Dendritic cell treated with granulocyte-macrophage colony-stimulating factor and Interleukin-4, amounts not matched to agents 40 ng/mL and 50 ng/mL, for 4 days (primary cell): ENCODE measurements around the gene COL13A1.

Experiments used
- H3K27ac Mint-ChIP-seq: one replicate; pipeline ENCODE4 v1.8.0; 2022; ENCODE audit warnings: mild to moderate bottlenecking, mixed read lengths
- H3K27me3 Mint-ChIP-seq: one replicate; pipeline ENCODE4 v1.8.0; 2022; ENCODE audit warnings: mild to moderate bottlenecking, mixed read lengths
- H3K36me3 Mint-ChIP-seq: one replicate; pipeline ENCODE4 v1.8.0; 2022; ENCODE audit warnings: low read depth, mixed read lengths
- H3K4me1 Mint-ChIP-seq: one replicate; pipeline ENCODE4 v1.8.0; 2022; ENCODE audit warnings: low read depth, mixed read lengths
- H3K4me3 Mint-ChIP-seq: one replicate; pipeline ENCODE4 v1.8.0; 2022; ENCODE audit warnings: mild to moderate bottlenecking, moderate library complexity, mixed read lengths
- H3K9me3 Mint-ChIP-seq: one replicate; pipeline ENCODE4 v1.8.0; 2022; ENCODE audit warnings: mixed read lengths
- intact Hi-C: fragments of 100-400 bp; cut with micrococcal nuclease; formaldehyde crosslinking; loops from one replicate; pipeline ENCODE4 v1.15.0; 2022

Gene COL13A1

DNA sequence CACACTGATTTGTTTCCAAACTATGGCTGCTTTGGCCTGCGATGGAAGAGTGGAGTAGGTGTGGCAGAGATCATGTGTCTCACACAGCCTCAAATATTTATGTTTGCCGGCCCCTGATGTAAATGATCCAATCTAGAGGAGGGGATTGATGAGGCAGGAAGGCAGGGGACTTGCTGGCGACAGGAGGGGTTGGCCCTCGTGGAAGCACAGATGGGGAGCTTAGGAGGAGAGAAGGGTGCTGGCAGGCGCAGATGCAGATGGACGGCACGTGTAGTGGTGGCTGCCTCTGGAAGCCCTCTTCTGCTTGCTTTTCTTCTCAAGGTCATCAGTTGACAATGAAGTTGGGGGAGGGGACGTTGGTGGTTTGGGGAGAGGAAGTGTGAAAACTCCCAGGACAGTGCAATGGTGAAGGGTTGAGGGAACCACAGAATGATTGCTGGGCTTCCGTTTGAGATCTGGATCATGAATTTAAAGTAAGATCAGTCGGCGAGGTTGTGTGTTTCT is 15.4 kb downstream of the COL13A1 start:
- intact Hi-C loops, result no loop called here
- Mint-ChIP-seq H3K27me3 (peaks cover 14% of the 10 kb centered on the region), H3K27ac (peak overlapping the region; percentile 6), H3K4me1 (peaks cover 39% of the 10 kb centered on the region), H3K4me3 (no peak overlapping the region), H3K9me3 (peaks cover 21% of the 10 kb centered on the region), H3K36me3 (peaks cover 6% of the 10 kb centered on the region)

DNA sequence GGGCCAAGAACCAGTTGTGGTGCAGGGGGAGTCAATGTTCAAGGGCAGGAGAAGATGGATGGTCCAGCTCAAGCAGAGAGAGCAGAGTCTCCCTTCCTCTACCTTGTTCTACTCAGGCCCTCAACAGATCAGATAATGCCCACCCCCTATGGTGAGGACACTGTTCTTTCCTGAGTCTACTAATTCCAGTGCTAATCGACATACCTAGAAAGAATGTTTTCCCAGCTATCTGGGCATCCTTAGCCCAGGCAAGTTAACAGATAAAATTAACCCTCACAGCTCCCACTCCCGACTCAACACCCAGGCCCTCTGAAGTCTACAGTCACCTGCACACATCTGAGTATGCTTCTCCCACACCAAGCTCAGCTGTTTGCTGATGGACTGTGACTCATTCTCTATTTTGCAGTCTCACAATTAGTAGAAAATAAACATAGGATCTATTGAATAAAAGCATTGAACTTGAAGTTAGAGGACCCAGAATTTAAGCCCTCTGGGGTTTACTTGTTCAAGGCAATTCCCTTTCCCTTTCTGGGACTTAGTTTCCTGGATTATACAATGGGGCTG is 17.1 kb downstream of the COL13A1 start:
- H3K27ac Mint-ChIP-seq, result no peak overlapping the region
- H3K4me1 Mint-ChIP-seq, result peaks cover 39% of the 10 kb centered on the region
- no peak overlapping the region for H3K4me3 Mint-ChIP-seq
- intact Hi-C loops, result no loop called here
- H3K27me3 Mint-ChIP-seq, result peaks cover 15% of the 10 kb centered on the region
- H3K9me3 Mint-ChIP-seq, result peaks cover 21% of the 10 kb centered on the region
- H3K36me3 Mint-ChIP-seq, result peaks cover 6% of the 10 kb centered on the region

DNA sequence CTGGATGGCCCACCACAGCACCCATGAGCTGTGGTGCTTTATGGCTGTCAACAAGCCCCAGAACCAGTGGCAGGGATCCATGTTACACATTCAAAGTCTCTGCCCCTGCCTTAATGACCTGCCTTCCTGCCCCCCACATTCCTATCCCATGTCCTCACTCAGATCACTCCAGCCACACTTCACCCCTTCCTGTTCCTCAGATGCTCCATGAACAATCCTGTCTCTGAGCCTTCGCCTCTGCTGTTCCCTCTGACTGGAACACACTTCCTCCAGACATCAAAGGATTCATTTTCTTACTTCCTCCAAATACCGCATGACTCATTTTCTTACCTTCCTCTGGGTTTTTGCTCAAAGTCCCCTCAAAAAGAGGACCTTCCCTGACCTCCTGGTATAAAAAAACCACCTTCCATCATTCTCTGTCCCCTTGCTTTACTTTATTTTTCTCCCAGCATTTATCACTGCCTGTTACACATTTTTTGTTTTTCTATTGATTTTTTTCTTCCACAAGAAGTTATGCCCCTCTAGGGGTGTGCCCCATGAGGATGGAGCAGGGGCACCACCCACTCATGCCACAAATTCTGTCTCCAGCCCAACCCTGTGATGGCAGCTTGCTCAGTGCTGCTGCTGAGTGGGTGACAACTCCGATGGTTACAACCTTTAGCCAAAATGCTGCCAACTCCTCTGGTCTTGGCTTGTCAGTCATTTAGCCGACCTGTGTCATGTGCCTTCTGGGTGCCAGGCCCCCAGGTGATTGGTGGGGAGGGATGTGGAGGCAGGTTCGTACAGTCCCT is 18.2 kb downstream of the COL13A1 start:
- H3K4me1 Mint-ChIP-seq, result peaks cover 39% of the 10 kb centered on the region
- peaks cover 21% of the 10 kb centered on the region for H3K9me3 Mint-ChIP-seq
- peaks cover 15% of the 10 kb centered on the region for H3K27me3 Mint-ChIP-seq
- H3K4me3 Mint-ChIP-seq, result no peak overlapping the region
- H3K27ac Mint-ChIP-seq, result no peak overlapping the region
- H3K36me3 Mint-ChIP-seq, result peaks cover 6% of the 10 kb centered on the region
- intact Hi-C loops, result no loop called here

GRCh38 chr10:69820817-69821216 is 19.1 kb downstream of the COL13A1 start:
- peaks cover 6% of the 10 kb centered on the region for H3K36me3 Mint-ChIP-seq
- no peak overlapping the region for H3K27ac Mint-ChIP-seq
- peaks cover 21% of the 10 kb centered on the region for H3K9me3 Mint-ChIP-seq
- H3K4me1 Mint-ChIP-seq, result peaks cover 38% of the 10 kb centered on the region
- no peak overlapping the region for H3K4me3 Mint-ChIP-seq
- intact Hi-C loops, result no loop called here
- H3K27me3 Mint-ChIP-seq, result peaks cover 13% of the 10 kb centered on the region

DNA sequence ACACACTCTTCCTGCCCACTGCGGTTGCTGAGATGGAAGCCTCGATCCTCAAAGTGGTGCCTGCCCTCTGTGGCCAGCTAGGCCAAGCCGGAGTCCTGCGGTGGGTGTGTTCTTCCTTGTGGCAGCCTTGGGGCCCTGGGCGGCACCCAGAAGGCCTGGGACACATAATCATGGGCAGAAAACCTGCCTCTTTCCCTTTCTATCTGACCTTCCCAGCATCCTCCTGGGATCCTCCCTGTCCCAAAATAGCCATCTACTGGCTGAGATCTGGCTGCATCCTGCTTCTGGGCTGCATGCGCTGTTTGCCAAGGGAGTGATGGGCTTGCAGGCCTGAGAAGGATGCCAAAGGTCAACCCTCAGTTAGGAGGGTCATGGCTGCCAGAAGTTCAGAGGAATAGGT is 23.9 kb downstream of the COL13A1 start:
- intact Hi-C loops, result no loop called here
- H3K4me1 Mint-ChIP-seq, result peaks cover 3% of the 10 kb centered on the region
- H3K4me3 Mint-ChIP-seq, result no peak overlapping the region
- H3K9me3 Mint-ChIP-seq, result no peaks in the 10 kb centered on the region
- H3K36me3 Mint-ChIP-seq, result no peaks in the 10 kb centered on the region
- H3K27me3 Mint-ChIP-seq, result peaks cover 24% of the 10 kb centered on the region
- no peak overlapping the region for H3K27ac Mint-ChIP-seq

GRCh38 chr10:69826094-69826493 is 24.4 kb downstream of the COL13A1 start:
- peaks cover 24% of the 10 kb centered on the region for H3K27me3 Mint-ChIP-seq

GRCh38 chr10:69826789-69827554 is 25.3 kb downstream of the COL13A1 start:
- intact Hi-C loops, result no loop called here
- no peak overlapping the region for H3K27ac Mint-ChIP-seq
- H3K4me3 Mint-ChIP-seq, result no peak overlapping the region

More at GRCh38 chr10:69826094-69826493, 24.4 kb downstream of the COL13A1 start:
- Mint-ChIP-seq H3K4me1 (no peaks in the 10 kb centered on the region), H3K9me3 (no peaks in the 10 kb centered on the region), H3K27ac (no peak overlapping the region), H3K36me3 (no peaks in the 10 kb centered on the region), H3K4me3 (no peak overlapping the region)
- intact Hi-C loops, result no loop called here

DNA sequence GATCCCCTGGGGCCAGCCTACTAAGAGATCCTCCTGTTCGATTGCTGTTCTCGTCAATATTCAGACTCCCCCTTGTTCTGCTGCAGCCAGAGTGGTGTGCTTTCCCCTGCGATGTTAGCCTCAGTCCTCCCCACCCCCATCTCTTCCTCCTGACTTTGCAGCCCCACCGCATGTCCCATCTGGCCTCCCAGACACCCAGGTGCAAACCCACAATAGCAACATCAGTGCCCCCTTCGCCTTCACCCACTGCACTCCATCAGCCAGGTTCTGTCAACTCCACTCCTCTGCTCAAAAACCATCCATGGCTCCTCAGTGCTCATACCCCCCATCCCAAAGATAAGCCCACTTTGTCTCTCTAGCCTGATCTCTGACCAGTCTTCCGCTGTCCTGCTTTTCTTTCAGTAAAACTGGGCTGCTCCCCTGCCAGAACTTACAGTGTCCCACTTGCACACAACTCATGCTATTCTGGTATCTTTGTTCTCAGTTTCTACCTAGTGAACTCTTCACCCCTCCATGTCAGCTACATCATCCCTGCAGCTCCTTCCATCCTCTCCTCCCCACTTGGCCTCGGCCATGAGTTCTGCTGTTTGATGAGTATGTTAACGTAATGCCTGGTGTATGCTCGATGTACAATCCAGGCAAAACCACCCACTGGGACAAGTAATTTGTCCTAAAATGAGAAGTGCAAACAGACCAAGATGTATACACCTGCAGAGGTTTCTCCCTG is 26.6 kb downstream of the COL13A1 start:
- no peaks in the 10 kb centered on the region for H3K36me3 Mint-ChIP-seq
- no peaks in the 10 kb centered on the region for H3K4me1 Mint-ChIP-seq
- H3K27ac Mint-ChIP-seq, result no peak overlapping the region
- peaks cover 20% of the 10 kb centered on the region for H3K27me3 Mint-ChIP-seq
- H3K4me3 Mint-ChIP-seq, result no peak overlapping the region
- H3K9me3 Mint-ChIP-seq, result no peaks in the 10 kb centered on the region
- intact Hi-C loops, result no loop called here

More at GRCh38 chr10:69826789-69827554, 25.3 kb downstream of the COL13A1 start:
- Mint-ChIP-seq H3K36me3 (no peaks in the 10 kb centered on the region), H3K4me1 (no peaks in the 10 kb centered on the region), H3K27me3 (peaks cover 23% of the 10 kb centered on the region), H3K9me3 (no peaks in the 10 kb centered on the region)

DNA sequence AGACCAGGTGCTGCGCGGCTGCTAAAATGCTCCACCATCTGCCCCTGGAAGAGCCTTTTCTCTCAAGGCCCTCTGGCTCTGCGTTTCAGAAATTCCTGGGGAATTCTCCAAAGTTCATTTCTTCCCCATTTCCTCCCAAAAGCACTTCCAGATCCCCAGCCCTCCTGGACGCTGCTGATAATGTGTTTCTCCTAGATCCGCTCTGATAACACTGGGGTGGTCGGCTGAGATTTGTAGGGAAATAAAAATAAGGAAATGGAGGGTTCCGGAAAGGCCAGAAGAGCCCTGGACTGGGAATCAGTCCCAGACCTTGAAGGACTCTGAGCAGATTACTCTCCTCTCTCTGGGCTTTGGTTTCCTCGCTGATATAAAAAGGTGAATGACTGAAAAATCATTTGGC is 28.1 kb downstream of the COL13A1 start:
- Mint-ChIP-seq H3K27me3 (peaks cover 30% of the 10 kb centered on the region), H3K36me3 (no peaks in the 10 kb centered on the region), H3K27ac (no peak overlapping the region), H3K9me3 (no peaks in the 10 kb centered on the region), H3K4me3 (no peak overlapping the region), H3K4me1 (no peaks in the 10 kb centered on the region)
- intact Hi-C loops, result no loop called here

GRCh38 chr10:69831231-69831855 is 29.6 kb downstream of the COL13A1 start:
- Mint-ChIP-seq H3K4me1 (no peaks in the 10 kb centered on the region), H3K9me3 (no peaks in the 10 kb centered on the region), H3K4me3 (no peak overlapping the region), H3K36me3 (no peaks in the 10 kb centered on the region), H3K27ac (no peak overlapping the region), H3K27me3 (peaks cover 41% of the 10 kb centered on the region)
- intact Hi-C loops, result no loop called here

GRCh38 chr10:69835233-69835632 is 33.5 kb downstream of the COL13A1 start:
- no peaks in the 10 kb centered on the region for H3K4me1 Mint-ChIP-seq
- peaks cover 29% of the 10 kb centered on the region for H3K27me3 Mint-ChIP-seq
- H3K4me3 Mint-ChIP-seq, result no peak overlapping the region
- intact Hi-C loops, result no loop called here
- no peaks in the 10 kb centered on the region for H3K9me3 Mint-ChIP-seq
- no peak overlapping the region for H3K27ac Mint-ChIP-seq
- no peaks in the 10 kb centered on the region for H3K36me3 Mint-ChIP-seq

DNA sequence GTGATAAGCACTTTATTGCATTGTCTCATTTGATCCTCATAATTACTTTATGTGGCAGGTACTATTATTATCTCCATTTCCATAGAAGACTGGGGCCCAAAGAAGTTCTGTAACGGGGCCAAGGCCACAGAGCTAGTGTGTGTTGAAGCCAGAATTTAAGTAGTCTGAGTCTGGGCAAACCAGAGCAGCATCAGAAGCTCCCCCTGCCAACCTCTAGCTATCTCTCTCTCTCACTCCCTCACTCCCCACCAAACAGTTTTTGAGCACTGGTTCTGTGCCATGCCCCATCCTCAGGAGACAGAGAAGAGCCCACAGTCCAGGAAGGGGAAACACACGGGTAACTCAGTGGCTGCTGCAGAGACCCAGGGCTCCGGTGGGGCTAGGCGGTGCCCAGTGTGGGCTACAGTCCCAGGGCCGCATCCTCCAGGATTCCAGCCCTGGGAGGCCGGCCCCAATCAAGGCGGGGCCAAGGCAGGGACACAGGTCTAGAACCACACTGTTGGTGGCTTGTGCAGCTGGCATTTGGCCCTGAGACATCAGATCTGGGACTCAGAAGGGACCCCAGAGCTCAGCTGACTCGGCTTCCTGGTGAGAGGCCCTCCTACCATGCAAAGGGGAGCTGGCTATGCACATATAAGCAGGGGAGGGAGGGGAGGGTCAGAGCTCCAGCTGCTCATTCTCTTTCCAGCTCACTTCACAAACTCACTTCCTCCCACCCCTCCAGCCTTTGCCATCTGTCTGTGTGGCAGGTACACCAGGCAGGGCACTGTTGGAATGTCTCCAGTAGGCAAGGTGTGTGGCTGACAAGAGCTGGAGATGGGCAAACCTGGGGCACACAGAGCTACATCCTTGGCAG is 34.4 kb downstream of the COL13A1 start:
- Mint-ChIP-seq H3K27me3 (peaks cover 31% of the 10 kb centered on the region), H3K4me1 (no peaks in the 10 kb centered on the region), H3K4me3 (no peak overlapping the region), H3K27ac (no peak overlapping the region), H3K9me3 (no peaks in the 10 kb centered on the region), H3K36me3 (no peaks in the 10 kb centered on the region)
- intact Hi-C loops, result no loop called here

DNA sequence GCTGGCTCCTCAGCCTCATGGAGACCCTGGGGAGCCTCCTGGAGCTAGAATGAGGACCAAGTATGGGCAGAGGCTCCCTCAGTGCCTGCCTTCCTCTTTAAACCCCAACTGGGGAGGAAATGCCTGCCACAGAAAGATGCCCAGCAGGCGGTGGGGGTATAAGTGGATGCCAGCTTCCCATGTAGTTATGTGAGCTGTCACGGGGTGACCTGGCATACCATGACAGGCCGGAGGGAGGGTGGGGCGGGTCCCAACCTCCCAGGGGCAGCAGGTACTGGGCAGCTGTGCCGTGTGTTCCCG is 35.0 kb downstream of the COL13A1 start:
- intact Hi-C loops, result no loop called here
- Mint-ChIP-seq H3K27ac (no peak overlapping the region), H3K4me1 (no peaks in the 10 kb centered on the region), H3K36me3 (no peaks in the 10 kb centered on the region), H3K4me3 (no peak overlapping the region), H3K9me3 (no peaks in the 10 kb centered on the region), H3K27me3 (peaks cover 33% of the 10 kb centered on the region)
